WTC11 (cell line): Measurements from ENCODE around the gene TCF12. TPM values are rescaled to one million over a fixed set of nuclear protein-coding genes. Genes with fewer than 3 reads are reported as not detected.
A peak's percentile ranks its signal among the peaks of the same experiment; 100 is the strongest.

Experiments used
- ATAC-seq: fragments of 200-7000 bp; cut with Tn5 transposase; 2 replicates; pipeline ENCODE4 v1.10.0; 2021; ENCODE audit warnings: mild to moderate bottlenecking, moderate library complexity
- CTCF ChIA-PET: fragments of 300-600 bp; sonication (Branson Sonifier 250); formaldehyde crosslinking; loops from one replicate; lab custom pipeline; 2021; ENCODE audit warnings: antibody characterized with exemption; lab: Charles Lee
- POLR2A ChIA-PET: fragments of 350-600 bp; sonication (Branson Sonifier 250); formaldehyde crosslinking; loops from one replicate; lab custom pipeline; 2021; ENCODE audit warnings: antibody characterized with exemption; lab: Charles Lee
- DNase-seq: peaks from one replicate; pipeline ENCODE4 v3.0.0; 2021; ENCODE audit warnings: low spot score
- H3K27ac Mint-ChIP-seq: 2 replicates; pipeline ENCODE4 v1.8.0; 2021; ENCODE audit warnings: mixed read lengths
- H3K27me3 Mint-ChIP-seq: 2 replicates; pipeline ENCODE4 v1.8.0; 2021; ENCODE audit warnings: low read depth, mild to moderate bottlenecking, moderate library complexity, mixed read lengths
- H3K36me3 Mint-ChIP-seq: 2 replicates; pipeline ENCODE4 v1.8.0; 2021; ENCODE audit warnings: mixed read lengths
- H3K4me1 Mint-ChIP-seq: 2 replicates; pipeline ENCODE4 v1.8.0; 2022; ENCODE audit warnings: mixed read lengths
- H3K4me3 Mint-ChIP-seq: 2 replicates; pipeline ENCODE4 v1.8.0; 2021; ENCODE audit warnings: mild to moderate bottlenecking, moderate library complexity, mixed read lengths
- H3K9me3 Mint-ChIP-seq: 2 replicates; pipeline ENCODE4 v1.8.0; 2021; ENCODE audit warnings: mixed read lengths
- AFF4 ChIP-seq: sonication (generic); formaldehyde crosslinking; IDR thresholded peaks from 2 replicates; pipeline ENCODE4 v1.8.1; 2023; ENCODE audit warnings: mild to moderate bottlenecking, missing genetic modification reagents, borderline replicate concordance
- ATF1 ChIP-seq: sonication (generic); formaldehyde crosslinking; IDR thresholded peaks from 2 replicates; pipeline ENCODE4 v1.8.1; 2023; ENCODE audit warnings: mild to moderate bottlenecking, moderate library complexity, missing genetic modification reagents
- E2F4 ChIP-seq: sonication (generic); formaldehyde crosslinking; IDR thresholded peaks from 2 replicates; pipeline ENCODE4 v1.8.1; 2022; ENCODE audit warnings: low read depth, mild to moderate bottlenecking, moderate library complexity, missing genetic modification reagents, borderline replicate concordance
- GABPB1 ChIP-seq: sonication (generic); formaldehyde crosslinking; IDR thresholded peaks from 2 replicates; pipeline ENCODE4 v1.8.1; 2023; ENCODE audit warnings: mild to moderate bottlenecking, missing genetic modification reagents
- GRHL2 ChIP-seq: fragments of 250-450 bp; sonication (Bioruptor Pico); IDR thresholded peaks from 2 replicates; pipeline ENCODE4 v1.8.0; 2022; ENCODE audit warnings: mild to moderate bottlenecking, moderate library complexity; ENCODE audit not compliant: insufficient replicate concordance, severe bottlenecking
- IRF2 ChIP-seq: sonication (generic); formaldehyde crosslinking; IDR thresholded peaks from 2 replicates; pipeline ENCODE4 v1.8.0; 2022; ENCODE audit warnings: low read depth, missing genetic modification reagents, borderline replicate concordance
- JAZF1 ChIP-seq: fragments of 250-450 bp; sonication (Bioruptor Pico); IDR thresholded peaks from 2 replicates; pipeline ENCODE4 v1.9.0; 2021; ENCODE audit warnings: moderate library complexity, mild to moderate bottlenecking, inconsistent platforms
- RORB ChIP-seq: fragments of 250-450 bp; sonication (Bioruptor Pico); IDR thresholded peaks from 2 replicates; pipeline ENCODE4 v1.9.0; 2021; ENCODE audit warnings: mild to moderate bottlenecking
- ZBTB21 ChIP-seq: sonication (generic); formaldehyde crosslinking; IDR thresholded peaks from 2 replicates; pipeline ENCODE4 v1.8.1; 2023; ENCODE audit warnings: mild to moderate bottlenecking, missing genetic modification reagents, borderline replicate concordance
- ZMAT4 ChIP-seq: fragments of 250-450 bp; sonication (Bioruptor Pico); IDR thresholded peaks from 2 replicates; pipeline ENCODE4 v1.9.0; 2021; ENCODE audit warnings: mild to moderate bottlenecking
- ZNF138 ChIP-seq: sonication (generic); formaldehyde crosslinking; conservative IDR thresholded peaks from 2 replicates; pipeline ENCODE4 v1.8.1; 2022; ENCODE audit warnings: mild to moderate bottlenecking, moderate library complexity, missing genetic modification reagents
- ZSCAN18 ChIP-seq: fragments of 250-450 bp; sonication (Bioruptor Pico); IDR thresholded peaks from 2 replicates; pipeline ENCODE4 v2.1.2; 2022; ENCODE audit warnings: mild to moderate bottlenecking, moderate library complexity
- total RNA-seq: library from RNA; stranded (reverse); gene quantifications from 3 replicates; pipeline ENCODE4 v1.2.3, GENCODE V29; 2021
- TF ChIP-seq, protein P1 (sequence below): sonication (generic); formaldehyde crosslinking; IDR thresholded peaks from 2 replicates; pipeline ENCODE4 v1.8.0; 2023; ENCODE audit warnings: missing genetic modification reagents, mild to moderate bottlenecking, borderline replicate concordance
- TF ChIP-seq, protein P2 (sequence below): sonication (generic); formaldehyde crosslinking; conservative IDR thresholded peaks from 2 replicates; pipeline ENCODE4 v1.8.1; 2022; ENCODE audit warnings: mild to moderate bottlenecking, missing genetic modification reagents
- TF ChIP-seq, protein P3 (sequence below): sonication (generic); formaldehyde crosslinking; IDR thresholded peaks from 2 replicates; pipeline ENCODE4 v1.8.1; 2023; ENCODE audit warnings: mild to moderate bottlenecking, missing genetic modification reagents

The TCF12 gene
- total RNA-seq, 1 experiment from 2014 or later, result 73.2 TPM

- POLR2A ChIA-PET, result no interaction called here
- peak overlapping the region; percentile 48 for H3K27ac Mint-ChIP-seq
Observed at GRCh38 chr15:57048930-57049549, 130.6 kb downstream of the TCF12 start.

More at GRCh38 chr15:57048930-57049549, 130.6 kb downstream of the TCF12 start:
- CTCF ChIA-PET, result no interaction called here
- H3K4me1 Mint-ChIP-seq, result peaks cover 47% of the 10 kb centered on the region
- H3K9me3 Mint-ChIP-seq, result no peaks in the 10 kb centered on the region
- no peak overlapping the region for H3K4me3 Mint-ChIP-seq
- DNase-seq (no peak), ATAC-seq (no peak)
- no peaks in the 10 kb centered on the region for H3K27me3 Mint-ChIP-seq
- no peak for TF ChIP-seq ZNF138 (CRISPR knock-in tag)
- TF ChIP-seq IRF2 (CRISPR knock-in tag), result no peak
- no peak for TF ChIP-seq JAZF1 (CRISPR knock-in tag)
- TF ChIP-seq, protein P1, sequence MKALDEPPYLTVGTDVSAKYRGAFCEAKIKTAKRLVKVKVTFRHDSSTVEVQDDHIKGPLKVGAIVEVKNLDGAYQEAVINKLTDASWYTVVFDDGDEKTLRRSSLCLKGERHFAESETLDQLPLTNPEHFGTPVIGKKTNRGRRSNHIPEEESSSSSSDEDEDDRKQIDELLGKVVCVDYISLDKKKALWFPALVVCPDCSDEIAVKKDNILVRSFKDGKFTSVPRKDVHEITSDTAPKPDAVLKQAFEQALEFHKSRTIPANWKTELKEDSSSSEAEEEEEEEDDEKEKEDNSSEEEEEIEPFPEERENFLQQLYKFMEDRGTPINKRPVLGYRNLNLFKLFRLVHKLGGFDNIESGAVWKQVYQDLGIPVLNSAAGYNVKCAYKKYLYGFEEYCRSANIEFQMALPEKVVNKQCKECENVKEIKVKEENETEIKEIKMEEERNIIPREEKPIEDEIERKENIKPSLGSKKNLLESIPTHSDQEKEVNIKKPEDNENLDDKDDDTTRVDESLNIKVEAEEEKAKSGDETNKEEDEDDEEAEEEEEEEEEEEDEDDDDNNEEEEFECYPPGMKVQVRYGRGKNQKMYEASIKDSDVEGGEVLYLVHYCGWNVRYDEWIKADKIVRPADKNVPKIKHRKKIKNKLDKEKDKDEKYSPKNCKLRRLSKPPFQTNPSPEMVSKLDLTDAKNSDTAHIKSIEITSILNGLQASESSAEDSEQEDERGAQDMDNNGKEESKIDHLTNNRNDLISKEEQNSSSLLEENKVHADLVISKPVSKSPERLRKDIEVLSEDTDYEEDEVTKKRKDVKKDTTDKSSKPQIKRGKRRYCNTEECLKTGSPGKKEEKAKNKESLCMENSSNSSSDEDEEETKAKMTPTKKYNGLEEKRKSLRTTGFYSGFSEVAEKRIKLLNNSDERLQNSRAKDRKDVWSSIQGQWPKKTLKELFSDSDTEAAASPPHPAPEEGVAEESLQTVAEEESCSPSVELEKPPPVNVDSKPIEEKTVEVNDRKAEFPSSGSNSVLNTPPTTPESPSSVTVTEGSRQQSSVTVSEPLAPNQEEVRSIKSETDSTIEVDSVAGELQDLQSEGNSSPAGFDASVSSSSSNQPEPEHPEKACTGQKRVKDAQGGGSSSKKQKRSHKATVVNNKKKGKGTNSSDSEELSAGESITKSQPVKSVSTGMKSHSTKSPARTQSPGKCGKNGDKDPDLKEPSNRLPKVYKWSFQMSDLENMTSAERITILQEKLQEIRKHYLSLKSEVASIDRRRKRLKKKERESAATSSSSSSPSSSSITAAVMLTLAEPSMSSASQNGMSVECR (CRISPR knock-in tag), result no peak
- no peak for TF ChIP-seq RORB (CRISPR knock-in tag)
- no peak for TF ChIP-seq ZBTB21 (CRISPR knock-in tag)
- TF ChIP-seq, protein P2, sequence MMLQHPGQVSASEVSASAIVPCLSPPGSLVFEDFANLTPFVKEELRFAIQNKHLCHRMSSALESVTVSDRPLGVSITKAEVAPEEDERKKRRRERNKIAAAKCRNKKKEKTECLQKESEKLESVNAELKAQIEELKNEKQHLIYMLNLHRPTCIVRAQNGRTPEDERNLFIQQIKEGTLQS (CRISPR knock-in tag), result no peak
- no peak for TF ChIP-seq GRHL2 (CRISPR knock-in tag)
- TF ChIP-seq GABPB1, result no peak
- TF ChIP-seq AFF4, result no peak
- no peak for TF ChIP-seq ATF1
- TF ChIP-seq E2F4 (CRISPR knock-in tag), result no peak
- no peak for TF ChIP-seq ZSCAN18
- TF ChIP-seq ZMAT4 (CRISPR knock-in tag), result no peak
- TF ChIP-seq, protein P3, sequence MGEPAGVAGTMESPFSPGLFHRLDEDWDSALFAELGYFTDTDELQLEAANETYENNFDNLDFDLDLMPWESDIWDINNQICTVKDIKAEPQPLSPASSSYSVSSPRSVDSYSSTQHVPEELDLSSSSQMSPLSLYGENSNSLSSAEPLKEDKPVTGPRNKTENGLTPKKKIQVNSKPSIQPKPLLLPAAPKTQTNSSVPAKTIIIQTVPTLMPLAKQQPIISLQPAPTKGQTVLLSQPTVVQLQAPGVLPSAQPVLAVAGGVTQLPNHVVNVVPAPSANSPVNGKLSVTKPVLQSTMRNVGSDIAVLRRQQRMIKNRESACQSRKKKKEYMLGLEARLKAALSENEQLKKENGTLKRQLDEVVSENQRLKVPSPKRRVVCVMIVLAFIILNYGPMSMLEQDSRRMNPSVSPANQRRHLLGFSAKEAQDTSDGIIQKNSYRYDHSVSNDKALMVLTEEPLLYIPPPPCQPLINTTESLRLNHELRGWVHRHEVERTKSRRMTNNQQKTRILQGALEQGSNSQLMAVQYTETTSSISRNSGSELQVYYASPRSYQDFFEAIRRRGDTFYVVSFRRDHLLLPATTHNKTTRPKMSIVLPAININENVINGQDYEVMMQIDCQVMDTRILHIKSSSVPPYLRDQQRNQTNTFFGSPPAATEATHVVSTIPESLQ (CRISPR knock-in tag), result no peak
- no peaks in the 10 kb centered on the region for H3K36me3 Mint-ChIP-seq
